HTR-8/SVneo (cell line): ENCODE measurements around the gene SPATS2.

ENCODE experiments used
- DNase-seq: peaks from one replicate; pipeline ENCODE4 v3.0.0; 2011; ENCODE audit warnings: low spot score, mixed read lengths; ENCODE audit not compliant: insufficient read length
- FAIRE-seq: peaks from 2 replicates; lab custom pipeline; 2011; peaks lifted over from hg19 to GRCh38; lab: Jason Lieb, UNC

The SPATS2 gene

GRCh38 chr12:49547090-49547690 is 179.9 kb downstream of the SPATS2 start:
- no peak for DNase-seq
- no peak for FAIRE-seq

- DNase-seq = no peak
- no peak for FAIRE-seq
These were observed 181.2 kb downstream of the SPATS2 start for GRCh38 chr12:49548481-49548821.

GRCh38 chr12:49548822-49549648 is 181.8 kb downstream of the SPATS2 start:
- DNase-seq (no peak), FAIRE-seq (no peak)

- DNase-seq (no peak), FAIRE-seq (no peak)
These were observed 182.8 kb downstream of the SPATS2 start for GRCh38 chr12:49549735-49550692.

- FAIRE-seq (no peak), DNase-seq (no peak)
These were observed 183.5 kb downstream of the SPATS2 start for GRCh38 chr12:49550693-49551252.

GRCh38 chr12:49552014-49552413 is 184.8 kb downstream of the SPATS2 start:
- FAIRE-seq = no peak

GRCh38 chr12:49552425-49552824 is 185.2 kb downstream of the SPATS2 start:
- FAIRE-seq (no peak), DNase-seq (no peak)

More at GRCh38 chr12:49552014-49552413, 184.8 kb downstream of the SPATS2 start:
- no peak for DNase-seq

- FAIRE-seq = no peak
- DNase-seq = no peak
These were observed 185.6 kb downstream of the SPATS2 start for GRCh38 chr12:49552899-49553298.

GRCh38 chr12:49553512-49554088 is 186.3 kb downstream of the SPATS2 start:
- no peak for FAIRE-seq
- no peak for DNase-seq

GRCh38 chr12:49554266-49554665 is 187.0 kb downstream of the SPATS2 start:
- DNase-seq = no peak
- no peak for FAIRE-seq

- FAIRE-seq (no peak), DNase-seq (no peak)
These were observed 188.5 kb downstream of the SPATS2 start for GRCh38 chr12:49555631-49556390.

- FAIRE-seq = no peak
- DNase-seq = no peak
These were observed 189.3 kb downstream of the SPATS2 start for GRCh38 chr12:49556391-49557186.

GRCh38 chr12:49557187-49557916 is 190.1 kb downstream of the SPATS2 start:
- DNase-seq = no peak
- no peak for FAIRE-seq

GRCh38 chr12:49557917-49558215 is 190.6 kb downstream of the SPATS2 start:
- FAIRE-seq (no peak), DNase-seq (no peak)

GRCh38 chr12:49558526-49558925 is 191.3 kb downstream of the SPATS2 start:
- FAIRE-seq (no peak), DNase-seq (no peak)

GRCh38 chr12:49559011-49559675 is 191.9 kb downstream of the SPATS2 start:
- DNase-seq = no peak
- no peak for FAIRE-seq

GRCh38 chr12:49560695-49561094 is 193.4 kb downstream of the SPATS2 start:
- FAIRE-seq (no peak), DNase-seq (no peak)

GRCh38 chr12:49562233-49562632 is 195.0 kb downstream of the SPATS2 start:
- FAIRE-seq (no peak), DNase-seq (no peak)
